K562 (cell line): Measurements from ENCODE around the gene CACNA2D3.

Source experiments
- ARID2 ChIP-seq: fragments of 450-650 bp; IDR thresholded peaks from 2 replicates; pipeline ENCODE4 v1.6.1; 2017; ENCODE audit warnings: antibody characterized with exemption, mild to moderate bottlenecking
- CBX5 ChIP-seq: IDR thresholded peaks from 2 replicates; pipeline ENCODE4 v1.6.1; 2014; ENCODE audit warnings: low read depth, borderline replicate concordance
- CTBP1 ChIP-seq: fragments of 450-650 bp; IDR thresholded peaks from 2 replicates; pipeline ENCODE4 v1.6.1; 2016; ENCODE audit warnings: borderline replicate concordance
- CTCF ChIP-seq, 3 experiments: IDR thresholded peaks in 2 of 3; conservative IDR thresholded peaks in 1 of 3; 2 replicates each; pipeline ENCODE4 v1.5.1; 2011 to 2012; ENCODE audit warnings: low read length in 3 of 3, mild to moderate bottlenecking in 3 of 3, control low read depth in 2 of 3, improper control_type of control experiment in 1 of 3, inconsistent platforms in 1 of 3, low read depth in 1 of 3, mixed read lengths in 1 of 3, moderate library complexity in 1 of 3; ENCODE audit not compliant: insufficient read depth in 2 of 3
- MXI1 ChIP-seq: IDR thresholded peaks from 2 replicates; pipeline ENCODE4 v1.6.1; 2011; ENCODE audit warnings: low read depth, mild to moderate bottlenecking, improper control_type of control experiment, low read length
- POLR2A ChIP-seq: fragments of 450-650 bp; conservative IDR thresholded peaks from 2 replicates; pipeline ENCODE4 v1.6.1; 2016
- POLR3A ChIP-seq: IDR thresholded peaks from 2 replicates; pipeline ENCODE4 v1.6.1; 2011; ENCODE audit warnings: borderline replicate concordance, mild to moderate bottlenecking, moderate library complexity; ENCODE audit not compliant: insufficient read length, insufficient read depth; ENCODE audit errors: extremely low read depth
- RBM17 ChIP-seq: fragments of 200-400 bp; formaldehyde crosslinking; IDR thresholded peaks from 2 replicates; pipeline ENCODE4 v1.6.1; 2017; ENCODE audit warnings: low read depth, mild to moderate bottlenecking, low read length, borderline replicate concordance
- THRA ChIP-seq: fragments of 450-650 bp; IDR thresholded peaks from 2 replicates; pipeline ENCODE4 v1.6.1; 2017; ENCODE audit warnings: mild to moderate bottlenecking, moderate library complexity

DNA sequence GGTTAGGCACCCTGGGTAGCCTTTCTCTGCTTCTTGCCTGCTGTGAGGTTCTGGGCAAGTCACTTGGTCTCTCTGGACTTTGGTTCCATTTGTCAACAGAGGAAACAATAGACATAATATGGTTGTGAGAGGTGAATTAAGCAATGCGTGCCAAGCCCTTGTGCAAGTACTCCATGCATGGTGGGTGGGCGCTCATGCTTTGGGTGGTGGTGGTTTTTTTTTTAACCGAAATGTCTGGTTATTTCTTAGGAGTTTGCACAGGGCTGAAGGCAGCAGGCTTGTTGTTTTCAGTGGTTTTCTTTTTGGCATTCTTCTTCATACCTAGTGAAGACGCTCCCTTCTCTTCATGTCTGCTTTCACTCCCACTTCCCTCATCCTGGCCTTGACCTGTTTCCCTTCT, 889.7 kb downstream of the CACNA2D3 start:
- TF ChIP-seq CTCF (IDR thresholded peaks at IDR 0.05 in 2 of 3, conservative IDR thresholded peaks at IDR 0.05 in 1 of 3; ENCODE audit: insufficient read depth in 2 of 3, low read depth in 1 of 3, low read length in 3 of 3) = no peak
- no peak for TF ChIP-seq MXI1
- no peak for TF ChIP-seq CBX5
- TF ChIP-seq RBM17 = no peak
- no peak for TF ChIP-seq POLR2A
- no peak for TF ChIP-seq ARID2
- no peak for TF ChIP-seq POLR3A
- TF ChIP-seq THRA = no peak
- TF ChIP-seq CTBP1 = no peak
